HG03064 (cell line): ENCODE measurements around the gene ZFP92.

ENCODE experiments used
- ATAC-seq: cut with Tn5 transposase; IDR thresholded peaks from one replicate; pipeline ENCODE4 v1.9.1; 2021; ENCODE audit warnings: low read depth; ENCODE audit not compliant: unreplicated experiment

ZFP92 gene

GRCh38 chrX:153450114-153450948 is 39.1 kb downstream of the ZFP92 start:
- ATAC-seq, result no peak

DNA sequence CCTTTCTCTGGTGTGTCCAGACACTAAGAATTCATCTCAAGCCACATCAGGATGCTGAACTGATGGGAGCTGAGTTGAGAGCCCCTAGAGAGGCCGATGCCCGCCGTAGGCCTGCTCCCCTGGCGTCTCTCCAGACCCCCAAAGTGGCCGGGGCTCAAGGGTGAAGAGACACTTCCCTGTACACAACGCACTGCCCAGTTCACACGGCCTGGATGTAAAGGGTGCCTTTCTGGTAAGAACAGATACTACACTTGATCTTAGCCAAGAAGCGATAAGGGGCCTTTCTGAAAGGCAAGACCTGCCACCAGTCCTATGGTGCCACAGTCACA is 39.6 kb downstream of the ZFP92 start:
- ATAC-seq, result no peak

DNA sequence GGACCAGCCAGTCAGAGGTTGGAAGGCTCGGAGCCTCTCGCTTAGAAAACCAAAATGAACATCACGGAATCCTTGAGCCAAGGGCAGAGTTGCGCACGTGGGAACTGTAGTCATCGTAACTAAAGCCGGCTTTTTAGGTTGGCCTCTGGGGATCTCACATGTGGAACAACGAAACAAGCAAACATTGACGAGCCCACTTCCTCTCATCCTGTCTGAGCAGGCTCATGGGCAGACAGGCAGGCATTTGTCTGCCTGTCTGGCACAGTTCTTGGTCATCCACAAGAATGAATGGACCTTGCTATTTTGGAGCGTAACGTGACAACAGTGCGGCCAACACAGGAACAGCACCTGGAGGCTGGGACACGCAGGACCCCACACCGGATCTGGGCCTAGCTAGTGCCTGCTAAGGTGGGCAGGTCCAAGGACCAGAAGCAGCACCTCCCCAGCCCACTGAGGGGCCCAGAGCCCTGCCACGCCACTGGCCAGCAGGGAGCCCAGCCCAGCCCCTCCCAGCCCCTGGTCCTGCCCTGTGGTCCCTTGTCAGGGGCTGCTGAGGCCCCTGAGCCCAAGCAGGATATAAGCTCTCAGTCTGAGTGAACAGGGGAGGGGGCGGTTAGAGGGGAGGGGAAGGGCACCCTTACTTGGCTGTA is 43.8 kb downstream of the ZFP92 start:
- no peak for ATAC-seq

GRCh38 chrX:153455571-153455970 is 44.3 kb downstream of the ZFP92 start:
- no peak for ATAC-seq

DNA sequence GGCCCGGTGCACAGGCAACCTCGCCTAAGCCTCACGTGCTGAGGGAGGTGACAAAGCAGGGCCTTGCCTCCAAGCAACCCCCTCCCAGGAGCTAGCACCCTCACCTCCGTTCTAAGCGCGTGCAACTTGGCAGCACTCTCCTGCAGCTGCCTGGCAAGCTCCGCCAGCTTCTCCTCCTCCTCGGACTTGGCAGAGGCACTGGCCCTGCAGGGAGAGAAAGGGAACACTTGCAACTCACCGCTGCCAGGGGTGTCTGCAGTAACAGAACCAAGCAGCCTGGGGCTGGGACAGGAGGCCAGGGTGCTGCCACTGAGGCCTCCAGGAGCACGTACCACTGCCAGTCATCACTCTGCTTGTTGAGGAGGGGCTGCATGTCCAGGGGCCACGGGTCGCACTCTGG is 44.9 kb downstream of the ZFP92 start:
- ATAC-seq, result no peak

DNA sequence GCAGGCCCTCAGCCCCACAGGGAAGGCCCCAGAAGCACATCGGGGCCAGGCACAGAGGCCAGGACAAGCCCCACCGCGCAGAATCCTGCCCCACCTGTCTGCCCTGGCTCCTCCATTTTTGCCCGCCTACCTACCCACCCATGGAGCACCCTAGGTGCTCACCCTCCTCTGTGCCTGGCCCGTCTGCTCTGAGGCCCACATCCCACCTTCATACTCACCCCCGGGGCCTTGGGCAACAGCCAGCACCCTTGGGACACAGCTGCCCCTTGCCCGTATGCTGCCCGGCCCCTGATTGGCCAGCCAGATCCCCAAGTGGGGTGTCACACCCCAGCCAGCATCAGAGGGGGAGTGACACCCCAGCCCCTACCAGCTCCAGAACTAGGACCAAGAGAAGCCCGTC is 45.4 kb downstream of the ZFP92 start:
- ATAC-seq, result no peak

GRCh38 chrX:153457136-153457825 is 46.0 kb downstream of the ZFP92 start:
- no peak for ATAC-seq

GRCh38 chrX:153457827-153458466 is 46.7 kb downstream of the ZFP92 start:
- ATAC-seq, result no peak

DNA sequence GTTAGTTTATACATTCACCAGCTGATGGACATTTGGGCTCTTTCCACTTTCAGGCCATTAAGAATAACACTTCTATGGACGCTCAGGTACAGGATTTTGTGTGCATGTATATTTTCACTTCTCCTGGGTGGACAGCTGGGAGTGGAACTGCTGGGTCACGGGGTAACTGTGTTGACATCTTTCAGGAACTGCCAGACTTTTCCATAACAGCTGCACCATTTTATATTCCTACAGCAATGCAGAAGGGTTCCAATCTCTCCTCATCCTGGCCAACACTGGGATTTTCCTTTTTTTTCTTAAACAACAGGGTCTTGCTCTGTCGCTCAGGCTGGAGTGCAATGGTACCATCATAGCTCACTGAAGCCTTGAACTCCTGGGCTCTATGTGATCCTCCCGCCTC is 47.2 kb downstream of the ZFP92 start:
- ATAC-seq, result no peak

DNA sequence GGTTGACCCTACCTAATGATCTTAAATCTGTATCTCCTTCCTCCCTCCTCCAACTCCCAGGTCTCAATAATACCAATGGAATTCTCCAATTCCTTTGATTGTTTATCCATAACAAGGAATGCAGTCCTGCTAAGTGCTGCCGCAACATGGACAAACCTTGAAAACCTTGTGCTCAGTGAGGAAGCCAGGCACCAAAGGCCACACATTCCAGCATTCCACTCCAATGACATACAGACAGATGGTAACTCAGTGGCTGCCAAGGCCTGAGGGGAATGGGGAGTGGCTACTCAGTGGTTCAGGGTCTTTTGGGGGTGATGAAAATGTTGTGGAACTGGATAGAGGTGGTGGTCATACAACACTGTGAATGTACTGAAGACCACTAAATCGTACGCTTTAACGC is 48.7 kb downstream of the ZFP92 start:
- ATAC-seq, result no peak

GRCh38 chrX:153460826-153461225 is 49.6 kb downstream of the ZFP92 start:
- no peak for ATAC-seq
